Epithelial cell of esophagus (primary cell): Measurements from ENCODE around the gene ANO4.

Experiments used
- DNase-seq: peaks from one replicate; pipeline ENCODE4 v3.0.0; 2010; ENCODE audit warnings: low read depth
- H3K4me3 ChIP-seq: 2 replicates; pipeline ENCODE4 v1.5.1; 2011; ENCODE audit warnings: mild to moderate bottlenecking, low read length, control low read depth
- CTCF ChIP-seq: IDR thresholded peaks from 2 replicates; pipeline ENCODE4 v1.5.1; 2011; ENCODE audit warnings: low read depth, mild to moderate bottlenecking, low read length, control low read depth, inconsistent platforms; ENCODE audit not compliant: insufficient read depth; ENCODE audit errors: missing control alignments

Gene ANO4

DNA sequence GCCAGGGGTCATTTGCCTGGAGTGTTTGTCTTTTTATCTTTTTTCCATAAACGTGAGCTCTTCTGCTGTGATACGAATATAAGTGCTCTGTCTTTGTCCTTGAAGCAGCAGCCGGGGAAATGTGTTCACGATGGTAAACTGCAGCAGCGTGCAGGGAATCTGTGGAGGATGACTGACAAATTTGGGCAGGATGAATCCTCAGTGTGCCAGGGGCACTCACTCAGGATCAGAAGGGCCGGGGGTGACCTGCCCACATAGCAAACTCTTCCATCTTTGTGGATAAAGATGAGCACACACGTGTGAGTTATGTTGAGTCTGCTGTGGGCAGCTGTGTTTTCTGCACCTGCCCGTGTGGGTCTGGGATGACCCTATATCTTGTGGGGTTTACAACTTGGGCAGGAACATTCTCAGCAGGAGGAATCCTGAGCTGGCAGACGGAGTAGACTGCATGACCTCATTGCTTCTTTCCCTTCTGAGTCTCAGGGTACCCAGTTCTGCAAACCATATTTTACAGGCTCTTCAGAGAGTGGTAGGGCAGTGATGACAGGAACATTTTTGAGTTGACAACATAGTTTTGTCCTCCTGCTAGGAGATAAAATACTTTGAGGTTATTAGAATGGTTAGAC is 711 bp downstream of the ANO4 start:
- no peak for TF ChIP-seq CTCF
- no peak for DNase-seq
- H3K4me3 ChIP-seq = no peak overlapping the region

- H3K4me3 ChIP-seq = no peak overlapping the region
- no peak for DNase-seq
- TF ChIP-seq CTCF = no peak
Measured at GRCh38 chr12:100795800-100796179, 1.2 kb downstream of the ANO4 start.

GRCh38 chr12:100796621-100797020 is 2.0 kb downstream of the ANO4 start:
- no peak overlapping the region for H3K4me3 ChIP-seq
- TF ChIP-seq CTCF = no peak
- no peak for DNase-seq

GRCh38 chr12:100797246-100797645 is 2.7 kb downstream of the ANO4 start:
- no peak overlapping the region for H3K4me3 ChIP-seq
- DNase-seq = no peak
- no peak for TF ChIP-seq CTCF

- no peak for DNase-seq
- no peak overlapping the region for H3K4me3 ChIP-seq
- TF ChIP-seq CTCF = no peak
Measured at GRCh38 chr12:100797786-100798185, 3.2 kb downstream of the ANO4 start.

GRCh38 chr12:100798286-100799160 is 3.9 kb downstream of the ANO4 start:
- no peak for DNase-seq
- H3K4me3 ChIP-seq = no peak overlapping the region
- no peak for TF ChIP-seq CTCF
